ENCODE measurements around the gene DHRS1. TPM values are rescaled to one million over a fixed set of nuclear protein-coding genes. Genes with fewer than 3 reads are reported as not detected.

Gene DHRS1
- total RNA-seq, 1 experiment from 2014 or later = 34.7 TPM

DNA sequence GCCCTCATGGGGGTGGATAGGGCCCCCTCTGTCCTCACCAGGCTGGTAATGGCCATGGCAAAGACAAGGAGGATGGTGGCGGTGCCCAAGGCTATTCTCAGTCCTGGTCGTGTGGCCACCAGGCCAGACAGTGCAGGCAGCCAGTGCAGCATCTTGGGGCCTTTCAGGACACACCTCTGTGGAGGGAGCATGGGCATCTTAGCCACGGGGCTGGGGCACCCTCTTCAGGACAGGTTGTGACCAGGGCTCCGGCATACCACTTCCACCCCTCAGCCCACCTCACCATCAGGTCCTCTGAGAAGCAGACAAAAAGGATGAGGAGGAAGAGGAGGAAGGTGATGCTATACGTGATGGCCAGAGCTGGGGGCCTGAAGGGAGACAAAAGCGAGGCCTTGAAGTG, 24.4 kb upstream of the DHRS1 start:
- DNase-seq (ENCODE audit: low read depth, low spot score) (no peak), ATAC-seq (peak; percentile 43)
- TF ChIP-seq REST (IDR thresholded peaks at IDR 0.05; ENCODE audit: low read depth) (no peak), CEBPB (IDR thresholded peaks at IDR 0.05; ENCODE audit: low read depth) (no peak), FOSL1 (IDR thresholded peaks at IDR 0.05; ENCODE audit: low read depth) (no peak), ZFX (IDR thresholded peaks at IDR 0.05) (no peak), EGR1 (IDR thresholded peaks at IDR 0.05; ENCODE audit: low read depth) (no peak), EZH2phosphoT487 (IDR thresholded peaks at IDR 0.05; ENCODE audit: borderline replicate concordance) (no peak), RAD21 (IDR thresholded peaks at IDR 0.05; ENCODE audit: low read depth) (no peak), EZH2 (IDR thresholded peaks at IDR 0.05) (no peak), TCF7L2 (IDR thresholded peaks at IDR 0.05; ENCODE audit: borderline replicate concordance, extremely low read depth, insufficient read depth, insufficient read length) (no peak), ZNF274 (IDR thresholded peaks at IDR 0.05; ENCODE audit: low read depth, low read length) (no peak), SRF (IDR thresholded peaks at IDR 0.05; ENCODE audit: low read depth) (no peak), ELF1 (IDR thresholded peaks at IDR 0.05; ENCODE audit: borderline replicate concordance, low read depth) (no peak), ZBTB33 (IDR thresholded peaks at IDR 0.05; ENCODE audit: extremely low read depth, insufficient replicate concordance, low read length) (no peak)
- TF ChIP-seq, protein P1, sequence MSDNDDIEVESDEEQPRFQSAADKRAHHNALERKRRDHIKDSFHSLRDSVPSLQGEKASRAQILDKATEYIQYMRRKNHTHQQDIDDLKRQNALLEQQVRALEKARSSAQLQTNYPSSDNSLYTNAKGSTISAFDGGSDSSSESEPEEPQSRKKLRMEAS (IDR thresholded peaks at IDR 0.05) = no peak
- Histone ChIP-seq H2AFZ (ENCODE audit: low read depth, low read length, poor library complexity, severe bottlenecking) (no peak overlapping the region), H3K4me3 (replicated peaks in 1 of 2; ENCODE audit: low read depth in 1 of 2, low read length in 2 of 2) (no peak overlapping the region), H3K4me1 (ENCODE audit: control insufficient read depth in 1 of 2, insufficient read depth in 2 of 2, low read length in 2 of 2) (no peaks in the 10 kb centered on the region), H3K9ac (ENCODE audit: low read length) (no peak overlapping the region), H3K36me3 (ENCODE audit: control insufficient read depth in 1 of 2, insufficient read depth in 2 of 2, low read length in 2 of 2) (no peaks in the 10 kb centered on the region), H3K27ac (ENCODE audit: low read depth, low read length) (no peak overlapping the region), H3K9me2 (ENCODE audit: insufficient read depth) (no peaks in the 10 kb centered on the region), H3K9me3 (ENCODE audit: control insufficient read depth in 1 of 2, insufficient read depth in 1 of 2, low read depth in 1 of 2, low read length in 2 of 2) (no peaks in the 10 kb centered on the region), H3K27me3 (ENCODE audit: insufficient read depth, low read length) (0 out of 2 replicates have a peak, but pooled peaks cover 4% of the 10 kb centered on the region), H3K79me2 (ENCODE audit: insufficient read depth, low read length) (no peaks in the 10 kb centered on the region), H3K4me2 (ENCODE audit: low read length) (no peak overlapping the region), H4K20me1 (ENCODE audit: insufficient read depth) (no peaks in the 10 kb centered on the region)
- POLR2A ChIA-PET = no interaction called here
- RAD21 ChIA-PET (ENCODE audit: low non-redundant PET in 1 of 2, low total read pairs in 2 of 2, uncharacterized antibody in 2 of 2, unreplicated experiment in 2 of 2) = no interaction called here
- intact Hi-C loops (cut with micrococcal nuclease) = no loop called here
- no TSS peak for BruUV-seq (replicated peaks)
- CTCF ChIA-PET = interaction anchor here (4.3 kb wide), 1 partner anchor 108 kb away, joined by 28 read pairs; no protein-coding TSS in a partner anchor

All from HCT116 (cell line).